ENCODE data around the gene TEAD1. TPM values are rescaled to one million over a fixed set of nuclear protein-coding genes. Genes with fewer than 3 reads are reported as not detected.

TEAD1 gene
- polyA plus RNA-seq, 2 of the 4 experiments (the other 2 are of a cell fraction) = 111 to 112 TPM

DNA sequence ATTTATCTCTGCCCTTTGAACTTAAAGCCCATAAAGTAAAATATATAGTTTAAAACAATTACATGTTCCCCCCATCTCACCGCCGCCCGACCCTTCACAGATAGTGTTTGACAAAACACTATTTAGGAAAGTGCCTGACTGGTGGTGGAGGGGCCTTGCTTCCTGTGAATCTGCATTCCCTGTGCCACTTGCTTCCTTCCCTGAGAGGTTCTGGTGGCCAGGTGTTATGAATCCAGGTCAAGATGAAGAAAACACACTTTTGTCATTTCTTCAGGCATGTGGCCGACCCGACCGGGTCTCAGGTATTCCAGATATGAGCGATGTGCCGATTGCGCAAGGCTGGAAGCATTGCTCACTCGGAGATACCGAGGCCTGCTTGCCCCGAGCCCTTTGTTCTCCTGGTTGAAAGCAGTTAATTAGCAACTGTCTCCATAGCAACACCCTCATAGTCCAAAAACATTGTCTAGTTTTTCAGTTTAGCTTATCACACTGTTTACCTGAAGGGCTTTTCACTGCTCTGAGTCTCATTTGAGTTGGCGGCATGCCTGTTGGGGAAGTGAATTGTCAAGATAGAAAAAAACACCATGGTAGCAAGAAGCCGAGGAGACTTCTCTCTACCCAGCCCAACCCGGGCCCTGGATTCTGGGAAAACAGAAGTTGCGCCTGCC lies 128.3 kb downstream of the TEAD1 start (continued):
- TF ChIP-seq MAFK (IDR thresholded peaks at IDR 0.05; ENCODE audit: partially characterized antibody) (peak; percentile 35), KDM1A (IDR thresholded peaks at IDR 0.05; ENCODE audit: low read depth) (no peak), ESRRA (IDR thresholded peaks at IDR 0.05; ENCODE audit: borderline replicate concordance, low read length) (no peak), CEBPB (IDR thresholded peaks at IDR 0.05) (peak; percentile 99 to 100), FOXS1 (CRISPR knock-in tag; IDR thresholded peaks at IDR 0.05) (no peak; the same call in 1 of the 2 replicates), JUN (IDR thresholded peaks at IDR 0.05) (peak; percentile 70 to 92; a peak in 4 of 5 replicates), MAZ (IDR thresholded peaks at IDR 0.05; ENCODE audit: borderline replicate concordance, low read depth, low read length) (no peak), NPAS2 (CRISPR knock-in tag; IDR thresholded peaks at IDR 0.05; ENCODE audit: borderline replicate concordance) (no peak), HOXB5 (CRISPR knock-in tag; IDR thresholded peaks at IDR 0.05) (peak; percentile 81)
- TF ChIP-seq, protein P1, sequence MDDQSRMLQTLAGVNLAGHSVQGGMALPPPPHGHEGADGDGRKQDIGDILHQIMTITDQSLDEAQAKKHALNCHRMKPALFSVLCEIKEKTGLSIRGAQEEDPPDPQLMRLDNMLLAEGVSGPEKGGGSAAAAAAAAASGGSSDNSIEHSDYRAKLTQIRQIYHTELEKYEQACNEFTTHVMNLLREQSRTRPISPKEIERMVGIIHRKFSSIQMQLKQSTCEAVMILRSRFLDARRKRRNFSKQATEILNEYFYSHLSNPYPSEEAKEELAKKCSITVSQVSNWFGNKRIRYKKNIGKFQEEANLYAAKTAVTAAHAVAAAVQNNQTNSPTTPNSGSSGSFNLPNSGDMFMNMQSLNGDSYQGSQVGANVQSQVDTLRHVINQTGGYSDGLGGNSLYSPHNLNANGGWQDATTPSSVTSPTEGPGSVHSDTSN (IDR thresholded peaks at IDR 0.05) = peak; percentile 65; the same call in 1 of the 2 replicates
- TF ChIP-seq, protein P2, sequence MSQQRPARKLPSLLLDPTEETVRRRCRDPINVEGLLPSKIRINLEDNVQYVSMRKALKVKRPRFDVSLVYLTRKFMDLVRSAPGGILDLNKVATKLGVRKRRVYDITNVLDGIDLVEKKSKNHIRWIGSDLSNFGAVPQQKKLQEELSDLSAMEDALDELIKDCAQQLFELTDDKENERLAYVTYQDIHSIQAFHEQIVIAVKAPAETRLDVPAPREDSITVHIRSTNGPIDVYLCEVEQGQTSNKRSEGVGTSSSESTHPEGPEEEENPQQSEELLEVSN (IDR thresholded peaks at IDR 0.05; ENCODE audit: borderline replicate concordance, low read depth) = no peak
- TF ChIP-seq, protein P3, sequence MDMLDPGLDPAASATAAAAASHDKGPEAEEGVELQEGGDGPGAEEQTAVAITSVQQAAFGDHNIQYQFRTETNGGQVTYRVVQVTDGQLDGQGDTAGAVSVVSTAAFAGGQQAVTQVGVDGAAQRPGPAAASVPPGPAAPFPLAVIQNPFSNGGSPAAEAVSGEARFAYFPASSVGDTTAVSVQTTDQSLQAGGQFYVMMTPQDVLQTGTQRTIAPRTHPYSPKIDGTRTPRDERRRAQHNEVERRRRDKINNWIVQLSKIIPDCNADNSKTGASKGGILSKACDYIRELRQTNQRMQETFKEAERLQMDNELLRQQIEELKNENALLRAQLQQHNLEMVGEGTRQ (IDR thresholded peaks at IDR 0.05) = no peak

DNA sequence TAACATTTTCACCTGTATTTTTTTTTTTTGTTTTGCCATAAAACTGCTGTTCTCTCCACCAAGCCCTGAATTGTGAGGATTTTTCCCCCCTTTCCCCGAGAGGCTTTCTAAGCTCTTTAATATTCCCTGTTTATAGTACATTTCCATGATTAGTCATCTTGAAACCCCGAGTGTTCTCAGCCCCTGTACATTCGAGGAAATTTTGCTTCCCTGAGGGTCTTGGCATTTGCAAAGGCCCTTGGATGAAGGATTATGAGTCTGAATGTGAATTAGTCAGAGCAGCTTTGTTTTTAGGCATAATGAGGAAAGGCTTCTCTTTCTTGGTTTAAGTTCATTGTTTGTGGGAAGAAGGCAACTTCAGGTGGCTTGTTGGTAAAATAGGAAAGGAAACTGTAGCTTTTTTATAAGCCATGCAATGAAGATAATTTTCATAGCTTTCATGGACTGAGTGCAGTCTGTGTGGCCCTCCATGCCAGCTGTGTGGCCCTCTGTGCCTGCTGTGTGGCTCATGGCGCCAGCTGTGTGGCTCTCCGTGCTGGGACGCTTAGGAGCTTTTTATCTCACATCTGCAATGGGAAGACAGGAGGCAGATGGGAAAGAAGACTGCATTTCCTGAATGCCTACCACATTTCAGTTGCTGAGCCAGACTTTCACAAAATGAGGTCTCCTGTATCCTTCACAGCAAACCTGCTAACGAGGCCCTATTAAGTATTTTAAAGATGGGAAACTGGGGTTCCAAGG lies 129.0 kb downstream of the TEAD1 start:
- ChIA-PET POLR2A (interaction anchor here (0.9 to 1.1 kb wide), 2 partner anchors 12 to 123 kb away, joined by 3 read pairs; no protein-coding TSS in a partner anchor), CTCF (interaction anchor here (0.8 to 1.5 kb wide), 4 partner anchors 8 to 204 kb away, joined by 3 to 9 read pairs (median 4); no protein-coding TSS in a partner anchor)
- peak overlapping the region; percentile 80 to 89 for H3K27ac ChIP-seq
- FAIRE-seq = no peak
- no peak for DNase-seq (ENCODE audit: low read depth in 1 of 2, low spot score in 1 of 2)
- TF ChIP-seq MAFK (IDR thresholded peaks at IDR 0.05; ENCODE audit: partially characterized antibody) (no peak), RFX5 (IDR thresholded peaks at IDR 0.05) (no peak), KDM1A (IDR thresholded peaks at IDR 0.05; ENCODE audit: low read depth) (no peak), ZFP36 (IDR thresholded peaks at IDR 0.05; ENCODE audit: borderline replicate concordance, partially characterized antibody) (no peak), SREBF2 (IDR thresholded peaks at IDR 0.05) (no peak), RAD21 (conservative IDR thresholded peaks at IDR 0.05 in 1 of 2, IDR thresholded peaks at IDR 0.05 in 1 of 2) (no peak), EHMT2 (IDR thresholded peaks at IDR 0.05; ENCODE audit: low read depth) (no peak)
- TF ChIP-seq, protein P4, sequence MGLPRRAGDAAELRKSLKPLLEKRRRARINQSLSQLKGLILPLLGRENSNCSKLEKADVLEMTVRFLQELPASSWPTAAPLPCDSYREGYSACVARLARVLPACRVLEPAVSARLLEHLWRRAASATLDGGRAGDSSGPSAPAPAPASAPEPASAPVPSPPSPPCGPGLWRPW (IDR thresholded peaks at IDR 0.05) = no peak
- H3K9me3 ChIP-seq = no peaks in the 10 kb centered on the region
- H3K4me1 ChIP-seq = peaks cover 97% of the 10 kb centered on the region
- peak in 1 of 2 experiments; percentile 4; a peak in 3 of 6 replicates for ATAC-seq
- WGBS (ENCODE audit: missing lambda C conversion rate) = 51% methylated on average over 7 of the region's 7 CpGs
- peak overlapping the region; percentile 5; the same call in 2 of the 3 replicates for H3K4me3 ChIP-seq
- H3K4me2 ChIP-seq = peak overlapping the region; percentile 72

DNA sequence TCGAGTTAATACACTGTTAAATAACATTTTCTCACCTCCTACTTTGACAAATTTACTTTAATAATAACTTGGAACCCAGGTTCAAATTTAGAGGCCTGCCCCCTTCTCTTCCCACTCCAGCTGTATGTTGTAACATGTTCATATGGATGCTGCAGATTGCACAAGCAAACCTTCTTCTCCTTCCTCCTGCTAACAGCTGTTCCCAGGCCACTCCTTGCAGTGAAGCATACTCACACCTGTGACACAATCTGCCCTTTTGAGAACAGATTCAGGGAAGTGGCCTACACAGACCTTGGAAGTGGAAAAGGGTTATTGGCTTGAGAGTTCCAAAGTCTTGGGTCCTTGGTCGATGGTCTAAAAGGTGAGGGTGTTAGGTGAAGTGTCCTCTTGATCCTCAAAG lies 131.9 kb downstream of the TEAD1 start:
- 48% methylated on average over 2 of the region's 2 CpGs for WGBS (ENCODE audit: missing lambda C conversion rate)
- Histone ChIP-seq H3K4me3 (no peak overlapping the region), H3K9me3 (no peaks in the 10 kb centered on the region), H3K4me2 (peak overlapping the region; percentile 72), H3K4me1 (peaks cover 97% of the 10 kb centered on the region), H3K27ac (peak overlapping the region; percentile 29 to 89; a peak in 5 of 6 replicates)
- FAIRE-seq = no peak
- POLR2A ChIA-PET = no interaction called here
- DNase-seq (ENCODE audit: low read depth in 1 of 2, low spot score in 1 of 2) = peak in 1 of 2 experiments; percentile 40
- ATAC-seq = no peak
- CTCF ChIA-PET = interaction anchor here (0.8 to 1.4 kb wide), 2 partner anchors 10 to 22 kb away, joined by 3 read pairs; no protein-coding TSS in a partner anchor
- TF ChIP-seq CEBPB (IDR thresholded peaks at IDR 0.05) = peak; percentile 45 to 63; a peak in 2 of 4 replicates
- TF ChIP-seq BHLHE40 (IDR thresholded peaks at IDR 0.05; ENCODE audit: low read depth, low read length) = no peak

All from A549 (cell line).